Measurements from ENCODE around the gene LRRC8B. TPM values are rescaled to one million over a fixed set of nuclear protein-coding genes. Genes with fewer than 3 reads are reported as not detected.
A peak's percentile ranks its signal among the peaks of the same experiment; 100 is the strongest.

LRRC8B gene
- total and polyA plus RNA-seq, 9 of the 15 experiments (the other 6 are each of a cell fraction or from before 2014, with no cell fraction given): 4.3 to 43.7 (median 14.4) TPM

DNA sequence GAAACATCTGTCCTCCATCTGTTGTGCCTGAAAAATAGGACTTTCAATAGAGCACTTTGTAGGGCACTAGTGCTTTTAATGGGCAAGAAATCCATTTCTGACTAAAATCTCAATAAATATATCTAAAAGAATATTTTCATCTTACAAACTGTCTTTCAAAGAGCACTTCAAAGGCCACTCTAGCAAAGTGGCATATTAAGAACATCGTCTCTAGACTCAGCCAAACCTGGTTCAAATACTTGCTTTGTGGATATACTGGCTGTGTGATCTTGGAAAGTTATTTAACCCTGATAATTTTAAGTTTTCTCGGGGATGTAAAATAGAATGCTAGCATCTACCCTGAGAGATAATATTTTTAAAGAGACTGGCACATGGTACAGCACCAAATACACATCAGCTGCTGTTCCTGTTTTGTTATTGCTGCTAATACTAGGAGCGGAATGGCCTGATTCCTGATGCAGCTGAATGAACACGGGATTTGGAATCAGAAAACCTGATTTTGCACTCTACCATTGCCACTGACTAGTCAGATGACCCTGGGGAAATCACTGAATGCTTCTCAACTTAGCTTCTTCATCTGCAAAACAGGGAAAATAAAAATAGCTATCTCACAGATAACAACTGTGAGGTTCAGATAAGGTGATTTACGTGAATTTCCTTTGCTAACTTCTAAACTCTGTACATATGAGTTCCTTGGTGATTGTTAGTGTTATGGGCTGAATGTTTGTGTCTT is 83.1 kb downstream of the LRRC8B start:
- Histone ChIP-seq H3K4me2 (ENCODE audit: insufficient read depth, low read length) (no peak overlapping the region), H3K36me3 (ENCODE audit: control insufficient read depth, insufficient read depth, low read length) (no peaks in the 10 kb centered on the region), H2AFZ (ENCODE audit: low read depth, low read length) (no peak overlapping the region), H3K4me3 (no peak overlapping the region), H3K4me1 (replicated peaks in 1 of 2; ENCODE audit: control insufficient read depth in 2 of 2, insufficient read depth in 2 of 2, low read length in 2 of 2) (peaks cover 12 to 14% of the 10 kb centered on the region in 2 experiments), H3K79me2 (ENCODE audit: control insufficient read depth, insufficient read depth, low read length) (no peaks in the 10 kb centered on the region), H3K9me3 (replicated peaks; ENCODE audit: control insufficient read depth, insufficient read depth, low read depth, low read length) (no peaks in the 10 kb centered on the region), H3K9me1 (ENCODE audit: control insufficient read depth, insufficient read depth, low read length) (no peaks in the 10 kb centered on the region), H4K20me1 (replicated peaks; ENCODE audit: control insufficient read depth, insufficient read depth, low read length) (no peaks in the 10 kb centered on the region; the same call in 1 of the 2 replicates), H3K9ac (ENCODE audit: insufficient read depth in 1 of 2, low read depth in 2 of 2, low read length in 2 of 2) (no peak overlapping the region), H3K27me3 (ENCODE audit: control insufficient read depth in 2 of 2, insufficient read depth in 2 of 2, low read length in 2 of 2) (no peaks in the 10 kb centered on the region), H3K27ac (ENCODE audit: extremely low read depth, low read depth, low read length) (no peak overlapping the region)
- DNase-seq (ENCODE audit: extremely low read depth in 1 of 4, low spot score in 3 of 4): no peak
- no peak for FAIRE-seq
- no peak for ATAC-seq
- ChIA-PET CTCF (ENCODE audit: low intra/inter-chr PET ratio) (no interaction called here), POLR2A (interaction anchor here (0.7 kb wide), 1 partner anchor 175 kb away, joined by 3 read pairs; no protein-coding TSS in a partner anchor)
- BruUV-seq (replicated peaks): no TSS peak
- intact Hi-C loops (cut with micrococcal nuclease): no loop called here
- in situ Hi-C loops (cut with MboI): no loop called here
- 44% methylated on average over 5 of the region's 5 CpGs for WGBS (ENCODE audit: insufficient coverage, low coverage, missing lambda C conversion rate)
- TF ChIP-seq ZNF174 (CRISPR knock-in tag; IDR thresholded peaks at IDR 0.05) (no peak), POLR2AphosphoS5 (IDR thresholded peaks at IDR 0.05; ENCODE audit: control insufficient read depth, insufficient read depth, low read depth, low read length) (no peak), ARID1B (IDR thresholded peaks at IDR 0.05) (0 out of 2 replicates have a peak, but pooled peaks have one; percentile 30), MTA2 (IDR thresholded peaks at IDR 0.05; ENCODE audit: low read depth) (no peak), THAP12 (CRISPR knock-in tag; IDR thresholded peaks at IDR 0.05) (no peak), ETV5 (CRISPR knock-in tag; IDR thresholded peaks at IDR 0.05; ENCODE audit: low read depth) (no peak), MAX (CRISPR knock-in tag; IDR thresholded peaks at IDR 0.05) (no peak), ZNF133 (CRISPR knock-in tag; IDR thresholded peaks at IDR 0.05) (no peak), HNRNPLL (IDR thresholded peaks at IDR 0.05; ENCODE audit: low read depth, low read length, poor library complexity, severe bottlenecking) (no peak), FOXJ2 (tag; IDR thresholded peaks at IDR 0.05) (no peak), KDM1A (IDR thresholded peaks at IDR 0.05) (peak; percentile 35 to 43; a peak in 2 of 4 replicates), MED1 (CRISPR knock-in tag; IDR thresholded peaks at IDR 0.05; ENCODE audit: borderline replicate concordance) (no peak), ERF (CRISPR knock-in tag; IDR thresholded peaks at IDR 0.05) (no peak), GATA2 (CRISPR knock-in tag; IDR thresholded peaks at IDR 0.05) (no peak), KLF6 (CRISPR knock-in tag; IDR thresholded peaks at IDR 0.05; ENCODE audit: borderline replicate concordance) (no peak)
- TF ChIP-seq, protein P1, sequence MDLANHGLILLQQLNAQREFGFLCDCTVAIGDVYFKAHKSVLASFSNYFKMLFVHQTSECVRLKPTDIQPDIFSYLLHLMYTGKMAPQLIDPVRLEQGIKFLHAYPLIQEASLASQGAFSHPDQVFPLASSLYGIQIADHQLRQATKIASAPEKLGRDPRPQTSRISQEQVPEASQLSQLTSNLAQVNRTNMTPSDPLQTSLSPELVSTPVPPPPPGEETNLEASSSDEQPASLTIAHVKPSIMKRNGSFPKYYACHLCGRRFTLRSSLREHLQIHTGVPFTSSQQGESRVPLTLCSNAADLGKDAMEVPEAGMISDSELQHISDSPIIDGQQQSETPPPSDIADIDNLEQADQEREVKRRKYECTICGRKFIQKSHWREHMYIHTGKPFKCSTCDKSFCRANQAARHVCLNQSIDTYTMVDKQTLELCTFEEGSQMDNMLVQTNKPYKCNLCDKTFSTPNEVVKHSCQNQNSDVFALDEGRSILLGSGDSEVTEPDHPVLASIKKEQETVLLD (IDR thresholded peaks at IDR 0.05): no peak
